Stimulated activated CD4-positive, alpha-beta T cell treated with anti-CD3 and anti-CD28 coated beads, Interleukin-1b, Interleukin-23, amount 100 ng/mL, for 48 hours (primary cell): ENCODE measurements around the gene DSE.

Source experiments
- DNase-seq: peaks from one replicate; pipeline ENCODE4 v3.0.0-alpha.2; 2020

Gene DSE

GRCh38 chr6:116491610-116492330 lies 121.0 kb downstream of the DSE start:
- no peak for DNase-seq

GRCh38 chr6:116492331-116493067 lies 121.8 kb downstream of the DSE start:
- no peak for DNase-seq
